ENCODE measurements around the gene C1QL4.

The C1QL4 gene

GRCh38 chr12:49340095-49340870, 3.3 kb upstream of the C1QL4 start:
- no peak for ATAC-seq (ENCODE audit: insufficient read depth, low read depth)
- Histone ChIP-seq H3K79me2 (ENCODE audit: insufficient read depth, low read length) (no peaks in the 10 kb centered on the region), H3K27me3 (ENCODE audit: insufficient read depth, low read length, poor library complexity) (no peaks in the 10 kb centered on the region), H3K4me2 (ENCODE audit: insufficient read depth, low read length) (no peak overlapping the region), H3K9me3 (ENCODE audit: insufficient read depth, low read length, severe bottlenecking) (no peaks in the 10 kb centered on the region), H3K4me3 (ENCODE audit: low read depth in 1 of 2, low read length in 2 of 2) (no peak overlapping the region), H3K27ac (ENCODE audit: low read length) (no peak overlapping the region), H2AFZ (ENCODE audit: low read depth, low read length) (no peak overlapping the region), H3K9ac (ENCODE audit: low read depth, low read length) (no peak overlapping the region), H3K36me3 (ENCODE audit: insufficient read depth, low read length) (no peaks in the 10 kb centered on the region), H4K20me1 (ENCODE audit: insufficient read depth, low read length) (no peaks in the 10 kb centered on the region), H3K4me1 (ENCODE audit: insufficient read depth, low read length) (peaks cover 13% of the 10 kb centered on the region)
- no peak for DNase-seq
- TF ChIP-seq, protein P1, sequence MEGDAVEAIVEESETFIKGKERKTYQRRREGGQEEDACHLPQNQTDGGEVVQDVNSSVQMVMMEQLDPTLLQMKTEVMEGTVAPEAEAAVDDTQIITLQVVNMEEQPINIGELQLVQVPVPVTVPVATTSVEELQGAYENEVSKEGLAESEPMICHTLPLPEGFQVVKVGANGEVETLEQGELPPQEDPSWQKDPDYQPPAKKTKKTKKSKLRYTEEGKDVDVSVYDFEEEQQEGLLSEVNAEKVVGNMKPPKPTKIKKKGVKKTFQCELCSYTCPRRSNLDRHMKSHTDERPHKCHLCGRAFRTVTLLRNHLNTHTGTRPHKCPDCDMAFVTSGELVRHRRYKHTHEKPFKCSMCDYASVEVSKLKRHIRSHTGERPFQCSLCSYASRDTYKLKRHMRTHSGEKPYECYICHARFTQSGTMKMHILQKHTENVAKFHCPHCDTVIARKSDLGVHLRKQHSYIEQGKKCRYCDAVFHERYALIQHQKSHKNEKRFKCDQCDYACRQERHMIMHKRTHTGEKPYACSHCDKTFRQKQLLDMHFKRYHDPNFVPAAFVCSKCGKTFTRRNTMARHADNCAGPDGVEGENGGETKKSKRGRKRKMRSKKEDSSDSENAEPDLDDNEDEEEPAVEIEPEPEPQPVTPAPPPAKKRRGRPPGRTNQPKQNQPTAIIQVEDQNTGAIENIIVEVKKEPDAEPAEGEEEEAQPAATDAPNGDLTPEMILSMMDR (IDR thresholded peaks at IDR 0.05; ENCODE audit: borderline replicate concordance, extremely low read depth, low read length, poor library complexity, severe bottlenecking): no peak
- TF ChIP-seq EZH2 (IDR thresholded peaks at IDR 0.05; ENCODE audit: borderline replicate concordance, low read depth, low read length, severe bottlenecking): no peak

DNA sequence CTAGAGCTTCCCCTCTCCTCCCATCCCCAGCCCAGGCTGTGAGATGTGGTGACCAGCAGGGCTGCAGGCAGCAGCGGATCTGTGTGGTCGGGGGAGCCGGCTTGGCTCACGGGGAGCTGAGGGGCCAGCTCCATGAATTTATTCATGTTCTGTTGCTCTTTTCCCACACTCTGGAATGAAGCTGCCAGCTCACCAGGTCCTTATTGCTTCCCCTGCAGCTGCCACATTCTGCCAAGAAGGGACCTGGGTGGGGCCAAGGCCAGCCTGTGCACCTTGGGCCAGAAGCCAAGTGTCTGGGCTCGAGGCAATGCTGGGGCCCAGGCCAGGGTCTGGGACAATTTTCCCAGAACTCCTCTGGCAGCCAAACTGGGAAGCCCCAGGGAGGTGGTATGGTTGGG, 2.5 kb upstream of the C1QL4 start:
- H3K79me2 ChIP-seq (ENCODE audit: insufficient read depth, low read length): no peaks in the 10 kb centered on the region
- ATAC-seq (ENCODE audit: insufficient read depth, low read depth): no peak

DNA sequence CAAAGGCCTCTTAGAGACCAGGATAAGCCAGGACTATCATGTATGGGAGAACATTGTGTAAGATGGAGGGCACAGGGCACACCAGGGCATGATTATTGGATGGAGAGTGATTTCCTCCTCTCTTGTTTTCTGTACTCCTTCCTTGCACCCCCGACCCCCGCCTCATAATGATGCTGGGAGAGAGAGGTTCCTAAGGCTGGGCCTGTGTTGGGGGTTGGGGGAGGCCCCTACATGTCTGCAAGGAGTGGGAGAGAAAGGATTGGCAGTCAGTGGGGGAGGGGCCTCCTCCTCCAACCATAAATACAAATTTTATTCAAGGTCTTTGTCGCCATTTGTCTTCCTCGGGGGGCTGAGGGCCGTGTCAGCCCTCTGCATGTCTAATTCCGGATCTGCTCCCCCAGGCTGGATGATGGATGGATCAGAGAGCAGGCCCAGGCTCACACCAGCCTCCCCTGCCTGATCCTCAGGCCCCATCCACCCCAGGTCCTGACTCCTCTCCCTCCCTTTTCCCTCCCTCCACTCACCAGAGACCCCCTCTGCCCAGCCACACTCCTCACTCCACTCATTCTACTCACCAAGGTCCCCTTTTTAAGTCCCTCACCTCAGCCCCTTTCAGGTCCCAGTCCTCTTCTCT, 2.0 kb upstream of the C1QL4 start:
- no peak overlapping the region for H3K9ac ChIP-seq (ENCODE audit: low read depth, low read length)
- no peaks in the 10 kb centered on the region for H3K27me3 ChIP-seq (ENCODE audit: insufficient read depth, low read length, poor library complexity)
- DNase-seq (no peak), ATAC-seq (ENCODE audit: insufficient read depth, low read depth) (no peak)
- TF ChIP-seq, protein P1 (IDR thresholded peaks at IDR 0.05; ENCODE audit: borderline replicate concordance, extremely low read depth, low read length, poor library complexity, severe bottlenecking): no peak
- TF ChIP-seq EZH2 (IDR thresholded peaks at IDR 0.05; ENCODE audit: borderline replicate concordance, low read depth, low read length, severe bottlenecking): no peak
- H3K4me1 ChIP-seq (ENCODE audit: insufficient read depth, low read length): peaks cover 13% of the 10 kb centered on the region
- H3K36me3 ChIP-seq (ENCODE audit: insufficient read depth, low read length): no peaks in the 10 kb centered on the region
- no peaks in the 10 kb centered on the region for H4K20me1 ChIP-seq (ENCODE audit: insufficient read depth, low read length)
- H3K27ac ChIP-seq (ENCODE audit: low read length): no peak overlapping the region
- H3K9me3 ChIP-seq (ENCODE audit: insufficient read depth, low read length, severe bottlenecking): no peaks in the 10 kb centered on the region
- H3K79me2 ChIP-seq (ENCODE audit: insufficient read depth, low read length): no peaks in the 10 kb centered on the region
- no peak overlapping the region for H3K4me3 ChIP-seq (ENCODE audit: low read depth in 1 of 2, low read length in 2 of 2)
- H3K4me2 ChIP-seq (ENCODE audit: insufficient read depth, low read length): no peak overlapping the region
- no peak overlapping the region for H2AFZ ChIP-seq (ENCODE audit: low read depth, low read length)

More for the DNA sequence above, 2.5 kb upstream of the C1QL4 start:
- H3K36me3 ChIP-seq (ENCODE audit: insufficient read depth, low read length): no peaks in the 10 kb centered on the region
- H3K9me3 ChIP-seq (ENCODE audit: insufficient read depth, low read length, severe bottlenecking): no peaks in the 10 kb centered on the region
- H3K27me3 ChIP-seq (ENCODE audit: insufficient read depth, low read length, poor library complexity): no peaks in the 10 kb centered on the region
- H4K20me1 ChIP-seq (ENCODE audit: insufficient read depth, low read length): no peaks in the 10 kb centered on the region
- peaks cover 13% of the 10 kb centered on the region for H3K4me1 ChIP-seq (ENCODE audit: insufficient read depth, low read length)
- no peak overlapping the region for H3K27ac ChIP-seq (ENCODE audit: low read length)
- no peak overlapping the region for H3K4me2 ChIP-seq (ENCODE audit: insufficient read depth, low read length)
- no peak for TF ChIP-seq EZH2 (IDR thresholded peaks at IDR 0.05; ENCODE audit: borderline replicate concordance, low read depth, low read length, severe bottlenecking)
- TF ChIP-seq, protein P1 (IDR thresholded peaks at IDR 0.05; ENCODE audit: borderline replicate concordance, extremely low read depth, low read length, poor library complexity, severe bottlenecking): no peak
- H3K4me3 ChIP-seq (ENCODE audit: low read depth in 1 of 2, low read length in 2 of 2): no peak overlapping the region
- H2AFZ ChIP-seq (ENCODE audit: low read depth, low read length): no peak overlapping the region
- no peak overlapping the region for H3K9ac ChIP-seq (ENCODE audit: low read depth, low read length)
- DNase-seq: no peak
